RWPE1 (cell line): ENCODE measurements around the gene KIAA0232.

ENCODE experiments used
- CTCF ChIA-PET: fragments of 350-600 bp; sonication (Branson Sonifier 250); formaldehyde crosslinking; extraction: SDS; loops from one replicate; lab custom pipeline; 2021; lab: Yijun Ruan, JAX
- POLR2A ChIA-PET: fragments of 400-600 bp; formaldehyde crosslinking; extraction: SDS; loops from one replicate; lab custom pipeline; 2020; ENCODE audit warnings: antibody characterized with exemption; ENCODE audit not compliant: low non-redundant PET; lab: Yijun Ruan, JAX
- DNase-seq: peaks from one replicate; pipeline ENCODE4 v3.0.0; 2012; ENCODE audit warnings: low spot score
- H3K27ac ChIP-seq: fragments of 450-650 bp; 2 replicates; pipeline ENCODE4 v1.5.1; 2017
- CTCF ChIP-seq: fragments of 450-650 bp; conservative IDR thresholded peaks from 2 replicates; pipeline ENCODE4 v1.5.1; 2017; ENCODE audit warnings: low read depth, mild to moderate bottlenecking

Gene KIAA0232

GRCh38 chr4:6891436-6892170, 109.1 kb downstream of the KIAA0232 start:
- no peak for DNase-seq
- TF ChIP-seq CTCF = no peak
- peak overlapping the region; percentile 57 for H3K27ac ChIP-seq
- ChIA-PET CTCF (no interaction called here), POLR2A (no interaction called here)

GRCh38 chr4:6892190-6892908, 109.8 kb downstream of the KIAA0232 start:
- 0 out of 2 replicates have a peak, but pooled peaks have one; percentile 14 for TF ChIP-seq CTCF
- no peak for DNase-seq
- CTCF ChIA-PET = interaction anchor here (0.9 kb wide), 1 partner anchor 172 kb away, joined by 3 read pairs; no protein-coding TSS in a partner anchor
- H3K27ac ChIP-seq = peak overlapping the region; percentile 57
- POLR2A ChIA-PET = no interaction called here

GRCh38 chr4:6892909-6893202, 110.3 kb downstream of the KIAA0232 start:
- CTCF ChIA-PET = interaction anchor here (0.9 kb wide), 1 partner anchor 172 kb away, joined by 3 read pairs; no protein-coding TSS in a partner anchor
- no peak for DNase-seq
- TF ChIP-seq CTCF = no peak
- POLR2A ChIA-PET = no interaction called here
- peak overlapping the region; percentile 57; the same call in 1 of the 2 replicates for H3K27ac ChIP-seq

GRCh38 chr4:6893449-6894085, 111.0 kb downstream of the KIAA0232 start:
- DNase-seq = no peak
- TF ChIP-seq CTCF = no peak
- POLR2A ChIA-PET = no interaction called here
- no peak overlapping the region for H3K27ac ChIP-seq
- CTCF ChIA-PET = no interaction called here

GRCh38 chr4:6894086-6894478, 111.6 kb downstream of the KIAA0232 start:
- no peak for TF ChIP-seq CTCF
- H3K27ac ChIP-seq = no peak overlapping the region
- POLR2A ChIA-PET = no interaction called here
- CTCF ChIA-PET = no interaction called here
- DNase-seq = no peak
